Neural cell (in vitro differentiated cells): ENCODE measurements around the gene GIPC1.

Source experiments
- EP300 ChIP-seq: fragments of 450-650 bp; conservative IDR thresholded peaks from 2 replicates; pipeline ENCODE4 v1.6.1; 2014; ENCODE audit warnings: antibody characterized with exemption, mild to moderate bottlenecking, moderate library complexity; ENCODE audit not compliant: poor library complexity, severe bottlenecking
- EZH2 ChIP-seq: fragments of 200-600, 300-800 bp; shearing (Covaris generic), sonication (generic); IDR thresholded peaks from 2 replicates; pipeline ENCODE4 v1.6.1; 2014; ENCODE audit warnings: antibody characterized with exemption, low read length, borderline replicate concordance, mild to moderate bottlenecking; ENCODE audit not compliant: insufficient read depth, poor library complexity, severe bottlenecking
- MXI1 ChIP-seq: fragments of 450-650 bp; conservative IDR thresholded peaks from 2 replicates; pipeline ENCODE4 v1.6.1; 2014; ENCODE audit warnings: antibody characterized with exemption, mild to moderate bottlenecking; ENCODE audit not compliant: poor library complexity, severe bottlenecking
- POLR2AphosphoS5 ChIP-seq: IDR thresholded peaks from 2 replicates; pipeline ENCODE4 v1.6.1; 2012
- RAD21 ChIP-seq: fragments of 450-650 bp; conservative IDR thresholded peaks from 2 replicates; pipeline ENCODE4 v1.6.1; 2014; ENCODE audit warnings: antibody characterized with exemption, mild to moderate bottlenecking, moderate library complexity
- SMC3 ChIP-seq: fragments of 450-650 bp; conservative IDR thresholded peaks from 2 replicates; pipeline ENCODE4 v1.6.1; 2014; ENCODE audit warnings: antibody characterized with exemption, mild to moderate bottlenecking, moderate library complexity; ENCODE audit not compliant: poor library complexity
- TAF1 ChIP-seq: IDR thresholded peaks from 2 replicates; pipeline ENCODE4 v1.6.1; 2012; ENCODE audit warnings: low read depth
- TF ChIP-seq, protein P1 (sequence below): fragments of 450-650 bp; IDR thresholded peaks from 2 replicates; pipeline ENCODE4 v1.5.1; 2014; ENCODE audit warnings: antibody characterized with exemption, mild to moderate bottlenecking, moderate library complexity; ENCODE audit not compliant: poor library complexity, severe bottlenecking

DNA sequence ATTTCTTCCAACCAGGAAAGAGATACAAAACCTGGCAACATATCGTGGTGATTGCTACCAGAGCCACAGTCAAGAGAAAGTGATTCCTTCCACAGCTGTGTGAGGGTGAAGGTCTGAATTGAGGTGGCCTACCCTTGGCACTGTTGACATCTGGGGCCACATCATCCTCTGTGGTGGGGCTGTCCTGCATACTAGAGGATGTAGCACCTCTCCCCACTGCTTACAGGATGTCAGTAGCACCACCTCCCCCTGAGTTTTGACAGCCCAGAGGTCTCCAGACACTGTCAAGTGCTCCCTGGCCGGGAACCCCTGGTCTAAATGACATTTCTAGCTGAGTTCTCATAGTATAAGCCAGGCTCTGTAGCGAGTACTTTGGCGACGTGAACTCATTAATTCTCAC lies 36.2 kb downstream of the GIPC1 start:
- TF ChIP-seq, protein P1, sequence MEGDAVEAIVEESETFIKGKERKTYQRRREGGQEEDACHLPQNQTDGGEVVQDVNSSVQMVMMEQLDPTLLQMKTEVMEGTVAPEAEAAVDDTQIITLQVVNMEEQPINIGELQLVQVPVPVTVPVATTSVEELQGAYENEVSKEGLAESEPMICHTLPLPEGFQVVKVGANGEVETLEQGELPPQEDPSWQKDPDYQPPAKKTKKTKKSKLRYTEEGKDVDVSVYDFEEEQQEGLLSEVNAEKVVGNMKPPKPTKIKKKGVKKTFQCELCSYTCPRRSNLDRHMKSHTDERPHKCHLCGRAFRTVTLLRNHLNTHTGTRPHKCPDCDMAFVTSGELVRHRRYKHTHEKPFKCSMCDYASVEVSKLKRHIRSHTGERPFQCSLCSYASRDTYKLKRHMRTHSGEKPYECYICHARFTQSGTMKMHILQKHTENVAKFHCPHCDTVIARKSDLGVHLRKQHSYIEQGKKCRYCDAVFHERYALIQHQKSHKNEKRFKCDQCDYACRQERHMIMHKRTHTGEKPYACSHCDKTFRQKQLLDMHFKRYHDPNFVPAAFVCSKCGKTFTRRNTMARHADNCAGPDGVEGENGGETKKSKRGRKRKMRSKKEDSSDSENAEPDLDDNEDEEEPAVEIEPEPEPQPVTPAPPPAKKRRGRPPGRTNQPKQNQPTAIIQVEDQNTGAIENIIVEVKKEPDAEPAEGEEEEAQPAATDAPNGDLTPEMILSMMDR: no peak
- no peak for TF ChIP-seq EZH2
- TF ChIP-seq EP300: no peak
- TF ChIP-seq POLR2AphosphoS5: no peak
- no peak for TF ChIP-seq RAD21
- no peak for TF ChIP-seq MXI1
- TF ChIP-seq SMC3: no peak
- no peak for TF ChIP-seq TAF1
